Posterior cingulate gyrus (tissue), 11 donors: Measurements from ENCODE around the gene ANXA2R.
A peak's percentile ranks its signal among the peaks of the same experiment; 100 is the strongest.

Source experiments
- DNase-seq, 10 donors: peaks; one replicate each; pipeline versions ENCODE4 v3.0.0 to v3.0.0-alpha.2; 2020 to 2021; ENCODE audit warnings: mixed read lengths in 3 of 10
- intact Hi-C: fragments of 100-400 bp; cut with DNase I; formaldehyde crosslinking; loops from one replicate; pipeline ENCODE4 v1.15.1; 2023

The ANXA2R gene

GRCh38 chr5:43007246-43007910 lies 32.7 kb downstream of the ANXA2R start:
- intact Hi-C loops = no loop called here
- peak in 8 of 10 donors; percentile 34 to 95 (median 72) for DNase-seq

- intact Hi-C loops = no loop called here
- DNase-seq = peak in 1 of 10 donors; percentile 46
Observed at GRCh38 chr5:43006424-43007202, 33.5 kb downstream of the ANXA2R start.

- DNase-seq = peak in 1 of 10 donors; percentile 54
- intact Hi-C loops = no loop called here
Observed at GRCh38 chr5:43005031-43005430, 35.1 kb downstream of the ANXA2R start.

GRCh38 chr5:43001748-43002147 lies 38.4 kb downstream of the ANXA2R start:
- intact Hi-C loops = no loop called here
- DNase-seq = no peak

- intact Hi-C loops = no loop called here
- no peak for DNase-seq
Observed at GRCh38 chr5:43000914-43001313, 39.2 kb downstream of the ANXA2R start.

- peak in 1 of 10 donors; percentile 60 for DNase-seq
- intact Hi-C loops = no loop called here
Observed at GRCh38 chr5:43000111-43000840, 39.8 kb downstream of the ANXA2R start.

GRCh38 chr5:42995360-42995751 lies 44.8 kb downstream of the ANXA2R start:
- DNase-seq = no peak
- intact Hi-C loops = loop anchor here (1.0 kb wide), 1 partner anchor 45 kb away; the partner anchor contains the start of gene ANXA2R

- peak in 8 of 10 donors; percentile 46 to 93 (median 76) for DNase-seq
- intact Hi-C loops = loop anchor here (1.0 to 5.0 kb wide), 3 partner anchors 42 to 87 kb away; partner anchors contain the start of gene ANXA2R
Observed at GRCh38 chr5:42994555-42995359, 45.4 kb downstream of the ANXA2R start.

GRCh38 chr5:42994246-42994554 lies 45.9 kb downstream of the ANXA2R start:
- no peak for DNase-seq
- intact Hi-C loops = loop anchor here (5.0 kb wide), 2 partner anchors 42 to 87 kb away; no protein-coding TSS in a partner anchor

- DNase-seq = no peak
- intact Hi-C loops = loop anchor here (5.0 kb wide), 2 partner anchors 41 to 86 kb away; no protein-coding TSS in a partner anchor
Observed at GRCh38 chr5:42993516-42994245, 46.4 kb downstream of the ANXA2R start.

GRCh38 chr5:42992088-42992879 lies 47.8 kb downstream of the ANXA2R start:
- peak in 5 of 10 donors; percentile 54 to 83 (median 73) for DNase-seq
- intact Hi-C loops = loop anchor here (5.0 kb wide), 2 partner anchors 40 to 85 kb away; no protein-coding TSS in a partner anchor

GRCh38 chr5:42991404-42992087 lies 48.6 kb downstream of the ANXA2R start:
- DNase-seq = peak in 1 of 10 donors; percentile 58
- intact Hi-C loops = loop anchor here (5.0 kb wide), 2 partner anchors 39 to 84 kb away; no protein-coding TSS in a partner anchor

GRCh38 chr5:42990892-42991291 lies 49.2 kb downstream of the ANXA2R start:
- intact Hi-C loops = loop anchor here (5.0 kb wide), 2 partner anchors 39 to 84 kb away; no protein-coding TSS in a partner anchor
- no peak for DNase-seq
